ENCODE results near the gene NIPAL3.

DNA sequence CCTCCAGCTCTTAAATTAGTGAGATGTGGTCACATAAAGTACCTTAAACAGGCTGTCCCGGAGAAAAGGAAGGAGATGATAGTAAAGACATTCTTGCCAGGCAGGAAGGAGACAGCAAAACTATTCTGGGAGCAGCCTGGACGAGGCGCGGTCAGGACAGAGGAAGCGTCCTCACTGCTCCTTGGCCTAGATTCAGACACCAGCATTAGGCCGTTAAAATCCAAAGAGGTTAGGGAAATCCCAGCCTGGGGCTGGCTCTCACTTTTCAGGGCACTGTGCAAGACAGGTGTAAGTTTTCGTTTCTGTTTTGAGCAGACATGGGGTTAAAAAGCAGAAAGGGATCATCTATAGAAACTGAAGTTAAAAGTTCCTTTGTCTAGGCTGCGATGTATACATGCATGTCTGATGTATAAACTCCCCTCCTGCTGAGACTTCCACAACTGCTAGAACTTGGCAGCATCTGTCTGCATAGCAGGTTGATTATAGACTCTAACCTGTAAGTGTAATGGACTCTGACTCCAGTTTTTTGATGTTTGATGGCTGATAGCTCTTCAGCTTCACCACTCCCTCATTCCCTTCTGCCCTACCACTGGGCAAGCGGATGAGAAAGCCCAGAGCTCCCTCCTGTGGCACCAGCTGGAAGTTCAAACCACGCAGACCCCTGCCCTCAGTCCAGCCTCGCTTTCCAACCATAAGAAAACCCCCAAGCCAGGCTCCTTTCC, 23.6 kb upstream of the NIPAL3 start:
- TF ChIP-seq POLR2A (IDR thresholded peaks at IDR 0.05; ENCODE audit: low read length) (no peak), GATA1 (IDR thresholded peaks at IDR 0.05; ENCODE audit: low read depth, low read length) (no peak)
